Activated CD8-positive, alpha-beta memory T cell treated with anti-CD3 and anti-CD28 coated beads, Interleukin-2, amount 50 U/mL, for 1 hour (primary cell): ENCODE results near the gene SH3GL3.

Source experiments
- DNase-seq: peaks from one replicate; pipeline ENCODE4 v3.0.0-alpha.2; 2020; ENCODE audit errors: extremely low read depth

The SH3GL3 gene

DNA sequence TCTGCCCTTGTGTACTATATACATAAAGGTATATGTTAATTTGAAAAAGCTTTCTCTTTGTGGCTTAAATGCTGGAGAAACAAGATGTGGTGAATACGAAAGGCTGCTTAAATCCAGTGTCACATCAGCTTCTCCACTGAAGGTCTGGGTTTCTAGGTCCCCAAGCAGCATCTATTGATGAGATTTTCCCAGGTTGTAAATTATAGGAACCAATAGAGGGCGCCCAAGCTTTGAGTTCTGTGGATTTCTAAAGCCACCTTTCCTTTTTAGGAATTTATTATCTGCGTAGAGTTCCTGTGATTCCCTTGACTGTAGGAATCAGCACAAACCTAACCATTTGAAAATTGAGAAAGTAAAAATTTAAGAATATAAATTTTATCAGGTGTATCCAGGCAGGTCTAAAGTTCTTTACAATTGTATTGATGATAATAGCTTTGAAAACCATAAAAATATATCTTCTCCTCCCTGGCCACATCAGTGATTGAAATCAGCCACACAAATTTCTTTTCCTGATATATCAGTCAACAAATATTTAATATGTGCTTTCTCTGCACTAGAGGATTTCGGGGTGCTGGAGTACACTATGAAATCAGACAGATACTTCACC is 118.5 kb downstream of the SH3GL3 start:
- DNase-seq: no peak

DNA sequence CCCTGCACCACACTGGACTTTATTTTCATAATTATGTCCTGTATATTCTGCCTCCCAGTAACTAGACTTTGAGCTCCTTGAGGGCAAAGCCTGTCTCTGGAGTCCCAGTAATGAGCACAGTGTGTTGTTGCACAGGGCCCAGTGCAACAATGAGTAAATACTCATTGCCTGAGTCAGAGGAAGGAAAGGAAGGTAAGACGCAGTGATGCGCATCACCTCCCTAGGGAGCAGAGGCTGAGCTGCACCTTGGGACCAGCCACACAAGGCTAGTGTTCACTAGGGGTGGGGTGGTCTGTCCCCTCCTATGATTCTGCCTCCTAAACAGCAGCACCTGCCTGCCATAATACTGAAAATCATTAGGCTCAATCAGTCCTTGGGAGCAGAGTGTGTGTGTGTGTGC is 120.2 kb downstream of the SH3GL3 start:
- DNase-seq: no peak

DNA sequence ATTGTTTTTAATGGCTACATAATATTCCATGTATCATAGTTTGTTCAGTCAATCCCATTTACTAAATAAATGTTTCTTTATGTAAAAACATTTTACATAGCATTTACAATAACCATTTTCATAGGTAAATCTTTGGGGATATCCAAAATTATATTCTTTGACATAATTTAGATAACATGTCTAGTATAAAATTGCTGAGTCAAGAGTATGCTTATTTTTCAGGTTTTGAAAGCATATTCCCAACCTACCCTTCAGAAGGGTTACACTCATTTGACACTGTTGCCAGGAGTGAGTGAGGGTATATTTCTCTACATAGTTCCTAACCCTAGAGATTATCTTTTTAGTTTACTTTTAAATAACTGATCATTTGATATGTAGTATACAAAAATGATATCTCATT is 122.2 kb downstream of the SH3GL3 start:
- DNase-seq: no peak

DNA sequence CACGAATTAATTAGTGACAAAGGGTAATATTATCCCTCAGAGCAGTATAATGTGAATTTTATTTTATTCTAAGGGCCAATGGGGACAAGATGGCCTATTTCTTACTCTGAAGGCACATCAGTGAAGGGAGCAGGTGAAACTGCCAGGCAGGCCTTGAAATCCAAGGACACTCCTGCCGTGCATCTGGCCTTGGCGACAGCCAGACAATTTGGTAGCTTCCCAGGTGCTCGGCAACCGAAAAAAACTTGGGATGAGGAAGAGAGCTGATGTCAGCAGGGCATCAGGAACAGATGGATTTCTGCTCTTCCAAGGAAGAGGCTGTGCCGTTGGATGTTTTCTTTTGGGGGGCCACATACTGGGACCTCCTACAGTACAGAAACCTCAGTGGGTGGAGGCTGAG is 123.6 kb downstream of the SH3GL3 start:
- no peak for DNase-seq

DNA sequence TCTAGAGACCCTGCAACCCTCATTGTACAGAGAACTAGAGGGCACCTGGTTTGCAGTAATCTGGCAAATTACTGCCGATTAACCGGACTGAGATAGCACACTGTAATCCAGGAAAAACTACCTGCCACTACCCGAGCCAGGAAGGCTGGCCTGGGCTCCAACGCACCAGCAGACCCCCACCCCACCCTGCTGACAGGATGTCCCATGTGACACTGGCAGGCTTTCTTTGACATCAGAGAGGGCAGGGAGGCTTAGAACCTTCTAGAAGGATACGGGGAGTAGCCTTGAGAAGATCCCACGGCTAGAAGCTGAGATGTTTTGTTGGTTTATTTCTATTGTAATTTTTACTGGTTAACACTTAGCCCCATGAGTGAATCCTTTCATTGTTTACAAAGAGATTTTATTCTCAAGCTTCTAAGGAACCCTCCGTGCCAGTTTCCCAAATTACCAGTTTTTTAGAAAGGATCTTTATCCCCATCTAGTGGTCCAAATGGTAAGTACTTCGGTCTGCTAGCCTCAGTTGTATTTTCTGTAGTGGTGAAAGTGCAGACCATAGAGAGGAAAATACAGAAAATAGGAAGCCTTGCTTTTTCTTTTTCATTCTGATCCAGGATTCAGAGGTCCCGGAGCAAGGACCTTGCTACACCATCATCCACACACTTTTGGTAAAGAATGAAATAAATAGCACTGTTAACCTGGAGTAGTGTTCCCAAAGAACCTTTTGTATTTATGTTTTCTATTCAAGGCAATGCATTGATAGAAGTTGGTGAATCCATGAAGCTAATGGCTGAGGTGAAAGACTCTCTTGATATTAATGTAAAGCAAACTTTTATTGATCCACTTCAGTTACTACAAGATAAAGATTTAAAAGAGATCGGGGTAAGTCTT is 124.9 kb downstream of the SH3GL3 start:
- DNase-seq: no peak

DNA sequence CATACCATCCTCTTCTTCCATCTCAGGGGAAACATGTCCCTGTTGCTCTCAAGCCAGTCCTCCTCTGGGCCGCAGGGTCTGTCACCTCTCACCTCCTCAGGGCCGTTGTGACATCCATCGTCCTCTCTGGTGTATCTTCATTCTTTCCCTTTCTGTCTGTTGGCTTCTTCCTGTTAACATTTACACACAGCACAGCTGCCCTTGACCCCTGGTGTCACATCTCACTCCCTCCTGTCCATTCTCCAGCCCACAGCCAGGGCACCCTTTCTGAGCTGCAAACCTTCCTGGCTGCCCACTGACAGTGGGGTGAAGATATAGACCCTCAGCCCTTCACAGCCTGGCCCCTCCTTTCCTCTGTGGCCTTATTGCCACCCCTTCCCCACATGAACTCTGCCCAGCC is 127.2 kb downstream of the SH3GL3 start:
- DNase-seq: no peak

DNA sequence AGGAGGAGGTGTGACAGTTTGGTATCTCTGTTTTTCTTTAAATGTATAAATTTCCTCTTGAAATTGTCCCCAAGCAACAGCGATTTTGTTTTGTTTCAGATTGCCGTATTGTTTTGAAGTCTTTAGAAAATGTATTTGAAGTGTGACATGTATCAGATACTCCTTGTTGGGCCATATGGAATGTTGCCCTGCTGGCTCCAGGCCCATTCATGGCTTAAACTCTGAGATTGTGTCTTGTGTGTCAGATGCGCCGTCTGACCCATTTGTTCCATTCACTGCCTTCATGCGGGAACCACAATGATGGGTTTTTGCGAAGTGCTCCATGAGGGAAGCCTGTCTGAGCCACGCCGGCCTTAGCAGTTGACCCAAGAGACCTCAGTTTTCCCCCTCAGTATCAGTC is 131.6 kb downstream of the SH3GL3 start:
- DNase-seq: no peak

DNA sequence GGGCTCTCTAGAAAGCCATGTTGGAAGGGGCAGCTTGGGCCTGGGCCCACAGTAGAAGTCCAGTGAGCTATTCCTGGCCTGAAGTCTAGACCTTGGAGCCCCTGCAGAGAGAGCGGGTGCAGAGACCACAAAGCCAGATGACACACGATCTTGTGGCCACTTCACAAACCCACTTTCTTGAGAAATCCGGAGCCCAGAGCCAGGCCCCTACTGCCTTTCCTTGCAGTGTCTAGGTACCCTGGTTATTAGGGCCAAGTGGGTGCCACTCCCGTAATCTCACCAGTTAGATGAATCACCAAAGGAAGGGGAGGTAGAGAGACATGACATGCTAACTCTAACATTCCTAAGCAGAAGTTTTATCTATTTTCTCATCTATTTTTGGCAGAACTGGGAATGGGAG is 134.2 kb downstream of the SH3GL3 start:
- no peak for DNase-seq

DNA sequence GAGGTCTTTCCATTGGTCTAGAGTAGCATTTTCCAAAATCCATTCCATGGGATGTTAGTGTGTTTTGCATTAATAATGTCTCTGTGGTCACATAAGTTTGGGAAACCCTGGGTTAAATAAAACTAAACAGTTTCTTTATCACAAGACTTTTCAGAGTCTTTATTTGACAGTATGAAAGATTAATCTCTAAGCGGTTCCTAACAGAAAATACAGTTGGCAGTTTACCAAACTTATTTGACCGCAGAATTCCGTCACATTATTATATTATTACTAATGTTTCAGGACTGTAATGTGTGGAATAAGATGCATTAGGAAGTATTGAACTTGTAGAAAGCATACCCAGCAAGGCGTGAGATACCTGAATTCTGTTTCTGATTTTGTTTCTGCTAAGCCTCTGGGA is 135.2 kb downstream of the SH3GL3 start:
- no peak for DNase-seq

DNA sequence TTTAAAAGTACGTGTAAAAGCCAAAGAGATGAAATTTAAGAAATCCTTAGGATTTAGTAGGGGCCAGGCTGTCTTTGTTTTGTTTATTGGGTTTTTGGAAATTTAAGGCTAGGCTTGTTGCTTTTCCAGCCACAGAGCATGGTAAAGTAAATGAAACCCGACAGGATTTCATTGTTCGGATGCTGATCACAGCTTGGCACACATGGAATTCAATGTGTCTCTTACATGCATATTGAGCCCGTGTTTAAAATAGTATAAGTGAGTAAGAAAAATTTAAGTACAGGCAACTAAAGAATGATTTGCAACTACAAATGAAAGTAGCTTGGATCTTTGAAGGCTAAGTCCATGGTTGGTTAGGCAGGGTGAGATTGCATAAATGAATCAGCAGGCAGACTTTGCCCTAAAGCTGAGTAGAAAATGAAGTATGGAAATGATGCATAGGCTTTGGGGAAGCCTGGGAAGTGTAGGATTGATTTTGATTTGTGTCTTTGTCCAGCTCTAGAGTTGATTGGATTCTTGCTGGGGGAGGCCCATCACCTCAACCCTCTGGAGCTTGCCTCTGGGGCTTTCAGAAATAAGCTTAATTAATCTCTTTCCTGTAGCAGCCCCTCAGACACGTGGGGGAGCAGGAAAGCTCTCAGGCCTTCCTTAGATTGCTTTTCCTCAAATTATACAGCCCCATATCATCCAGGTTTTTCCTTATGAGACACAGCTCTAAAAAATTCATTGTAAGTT is 138.6 kb downstream of the SH3GL3 start:
- no peak for DNase-seq

DNA sequence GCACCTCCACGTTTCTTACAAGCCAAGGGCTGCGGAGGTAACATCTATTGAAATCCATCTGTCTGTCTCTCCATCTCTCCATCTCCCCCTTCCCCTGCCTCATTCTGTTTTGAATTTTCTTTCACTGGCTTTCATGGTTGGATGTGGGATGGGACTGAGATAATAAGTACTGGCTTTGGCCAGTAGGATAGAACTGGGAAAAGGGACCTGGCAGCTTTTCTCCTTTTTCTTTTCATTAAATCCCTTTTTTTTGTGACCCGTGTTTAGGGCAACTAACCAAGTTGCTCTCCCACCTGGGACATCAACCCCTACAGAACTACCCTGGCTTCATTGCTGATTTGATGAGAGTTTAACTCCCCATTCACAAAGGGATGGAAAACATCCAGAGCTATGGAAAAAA is 139.9 kb downstream of the SH3GL3 start:
- DNase-seq: no peak

DNA sequence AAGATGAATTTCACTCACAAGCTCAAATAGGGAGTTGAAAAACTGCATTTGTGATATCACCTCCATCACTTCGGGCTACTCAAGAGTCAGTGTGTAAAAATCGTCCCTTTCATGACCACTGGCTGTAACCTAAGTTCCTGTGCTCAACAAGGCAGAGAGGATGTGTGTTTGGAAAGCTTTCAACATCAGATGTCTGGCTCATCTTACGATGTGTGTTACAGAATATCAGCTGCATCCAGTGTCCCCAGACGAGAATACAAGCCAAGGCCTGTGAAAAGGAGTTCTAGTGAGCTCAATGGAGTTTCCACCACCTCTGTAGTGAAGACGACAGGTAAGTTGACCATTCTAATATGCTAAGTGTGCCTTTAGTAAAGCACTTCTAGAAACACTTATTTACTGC is 141.3 kb downstream of the SH3GL3 start:
- DNase-seq: no peak

DNA sequence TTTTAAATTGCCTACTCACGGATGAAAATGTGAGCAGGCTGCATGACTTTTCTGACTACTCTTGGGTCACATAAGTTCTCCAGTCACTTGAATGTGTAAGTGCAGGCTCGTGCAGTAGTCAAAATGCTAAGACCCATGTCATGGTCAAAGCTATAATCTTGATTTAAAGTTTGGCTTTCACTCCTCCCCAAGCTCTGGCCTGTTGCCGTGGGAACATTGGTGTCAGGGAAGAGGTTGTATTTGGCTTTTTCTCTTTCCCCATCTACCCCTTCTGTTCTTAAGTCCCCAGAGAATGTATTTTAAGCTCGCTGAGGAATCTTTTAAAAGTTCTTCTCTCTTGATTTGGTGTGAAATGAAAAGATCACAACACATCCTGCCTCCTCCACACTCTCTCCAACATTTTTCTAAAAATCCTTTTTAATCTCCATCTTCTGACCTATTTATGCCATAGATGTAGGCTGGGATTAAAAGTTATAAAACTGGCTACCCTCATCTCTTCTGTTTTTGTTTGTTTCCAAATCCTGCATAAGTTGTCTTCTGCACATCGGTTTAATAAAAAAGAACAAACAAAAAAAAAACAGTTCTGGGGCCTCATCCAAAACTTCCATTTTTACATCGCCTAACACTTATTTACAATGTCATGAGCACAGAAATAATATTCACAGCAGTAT is 145.4 kb downstream of the SH3GL3 start:
- no peak for DNase-seq

DNA sequence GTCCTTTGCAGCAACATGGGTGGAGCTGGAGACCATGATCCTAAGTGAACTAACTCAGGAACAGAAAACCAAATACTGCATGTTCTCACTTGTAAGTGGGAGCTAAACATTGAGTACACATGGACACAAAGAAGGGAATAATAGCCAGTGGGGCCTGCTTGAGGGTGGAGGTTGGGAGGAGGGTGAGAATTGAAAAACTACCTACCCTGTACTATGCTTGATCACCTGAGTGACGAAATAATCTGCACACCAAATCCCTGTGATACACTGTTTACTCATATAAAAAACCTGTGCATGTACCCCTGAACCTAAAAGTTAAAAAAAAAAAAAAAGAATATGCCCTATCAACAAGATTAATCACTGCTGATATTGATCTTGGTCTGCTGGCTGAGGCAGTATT is 148.1 kb downstream of the SH3GL3 start:
- DNase-seq: no peak

DNA sequence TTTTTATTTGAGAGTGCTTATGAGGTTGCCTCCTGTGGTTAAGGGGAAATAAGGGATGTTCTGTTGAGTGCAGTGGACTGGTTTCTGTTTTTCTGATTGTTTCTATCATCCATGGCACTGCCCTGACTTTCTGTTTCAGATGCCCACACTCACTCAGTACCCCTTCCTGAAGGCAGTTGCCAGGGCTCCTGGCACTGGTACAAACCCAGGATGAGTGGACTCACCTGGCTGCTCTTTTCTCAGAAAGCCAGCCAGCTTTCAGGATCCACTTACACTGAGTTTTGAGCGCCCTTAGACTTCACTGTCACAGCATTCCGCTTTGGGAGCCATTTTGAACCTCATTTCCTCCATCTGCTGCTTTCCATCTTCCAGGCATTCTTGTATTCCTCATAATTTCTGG is 150.9 kb downstream of the SH3GL3 start:
- DNase-seq: no peak

DNA sequence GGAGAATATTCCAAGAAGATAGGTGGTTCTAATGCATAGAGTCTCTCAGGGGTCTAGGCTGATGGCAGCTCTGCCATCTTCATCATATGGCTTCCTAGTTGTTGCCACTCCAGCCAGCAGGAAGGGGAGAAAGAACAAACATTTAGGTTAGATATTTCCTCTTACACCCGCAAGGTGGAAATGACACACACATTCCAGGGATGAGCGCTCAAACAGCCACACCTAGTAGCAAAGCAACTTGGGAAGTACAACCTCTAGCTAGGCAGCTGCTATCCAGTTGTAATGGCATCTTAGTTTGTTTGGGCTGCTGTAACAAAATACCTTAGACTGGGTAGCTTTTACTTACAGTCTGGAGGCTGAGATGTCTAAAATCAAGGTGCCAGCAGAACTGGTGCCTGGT is 154.9 kb downstream of the SH3GL3 start:
- no peak for DNase-seq

DNA sequence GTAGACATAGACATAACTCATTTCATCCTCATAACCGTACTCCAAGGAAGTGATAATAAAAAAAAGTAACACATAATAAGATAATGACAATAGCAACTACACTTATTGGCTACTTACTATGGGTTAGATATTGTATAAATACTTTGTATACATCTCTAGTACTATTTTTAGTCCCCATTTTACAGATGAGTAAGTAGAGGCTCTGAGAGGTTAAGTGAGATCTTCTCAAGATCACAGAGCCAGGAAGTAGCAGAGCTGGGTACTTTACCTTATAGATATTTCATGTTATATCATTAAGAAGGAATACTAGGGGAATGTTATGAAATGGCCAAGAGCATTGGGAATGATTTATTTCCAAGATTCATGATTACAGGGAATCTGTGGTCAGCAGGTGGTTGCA is 157.4 kb downstream of the SH3GL3 start:
- DNase-seq: no peak

DNA sequence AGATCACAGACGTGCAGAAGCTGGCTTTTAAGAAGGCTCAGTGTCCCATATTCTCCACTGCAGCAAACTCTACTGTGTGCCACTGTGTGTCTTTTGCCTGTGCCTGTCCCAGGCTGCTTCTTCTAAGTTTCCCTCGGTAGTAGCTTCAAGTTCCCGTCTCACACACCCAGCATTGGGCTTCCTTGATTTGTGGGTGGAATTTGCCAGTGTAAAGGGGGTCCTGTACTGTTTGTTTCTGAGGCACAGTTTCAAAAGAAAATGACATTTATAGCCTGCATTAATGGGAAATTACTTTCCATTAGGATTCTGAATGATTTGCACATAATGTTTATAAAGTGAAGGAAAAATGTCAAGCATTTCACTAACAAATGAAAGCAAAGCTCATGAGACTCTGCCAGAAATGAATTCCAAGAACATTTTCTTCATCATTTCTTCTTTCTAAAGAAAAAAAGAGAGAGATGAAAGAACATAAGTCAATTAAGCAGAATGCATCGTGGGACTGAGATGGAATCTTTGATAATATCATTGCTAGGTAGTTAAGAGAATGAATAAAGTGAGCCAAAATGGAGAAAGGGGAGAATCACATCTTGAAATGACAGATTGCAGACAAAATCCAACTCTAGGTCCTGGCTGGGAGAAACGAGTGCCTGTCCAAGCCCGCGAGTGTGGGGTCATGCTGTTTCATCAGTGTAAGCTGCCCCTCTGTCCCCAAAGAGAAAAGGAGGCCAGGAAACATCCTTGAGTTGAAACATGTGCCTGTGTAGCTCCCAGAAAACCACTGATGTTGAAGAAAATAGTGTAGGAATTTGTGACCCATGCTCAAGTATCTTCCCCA is 158.2 kb downstream of the SH3GL3 start:
- DNase-seq: no peak

DNA sequence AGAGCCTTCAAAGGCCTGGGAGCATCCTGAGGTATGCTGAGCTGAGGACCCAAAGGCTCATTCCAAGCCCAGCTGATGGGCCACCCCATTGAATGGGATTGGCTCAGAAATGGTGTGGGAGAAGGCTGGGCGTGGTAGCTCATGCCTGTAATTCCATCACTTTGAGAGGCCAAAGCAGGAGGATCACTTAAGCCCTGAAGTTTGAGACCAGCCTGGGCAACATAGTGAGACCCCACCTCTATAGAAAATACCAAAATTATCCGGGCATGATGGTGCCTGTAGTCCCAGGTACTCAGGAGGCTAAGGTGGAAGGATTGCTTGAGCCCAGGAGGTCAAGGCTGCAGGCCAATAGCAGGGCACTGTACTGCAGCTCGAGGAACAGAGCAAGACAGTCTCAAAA is 163.0 kb downstream of the SH3GL3 start:
- no peak for DNase-seq

DNA sequence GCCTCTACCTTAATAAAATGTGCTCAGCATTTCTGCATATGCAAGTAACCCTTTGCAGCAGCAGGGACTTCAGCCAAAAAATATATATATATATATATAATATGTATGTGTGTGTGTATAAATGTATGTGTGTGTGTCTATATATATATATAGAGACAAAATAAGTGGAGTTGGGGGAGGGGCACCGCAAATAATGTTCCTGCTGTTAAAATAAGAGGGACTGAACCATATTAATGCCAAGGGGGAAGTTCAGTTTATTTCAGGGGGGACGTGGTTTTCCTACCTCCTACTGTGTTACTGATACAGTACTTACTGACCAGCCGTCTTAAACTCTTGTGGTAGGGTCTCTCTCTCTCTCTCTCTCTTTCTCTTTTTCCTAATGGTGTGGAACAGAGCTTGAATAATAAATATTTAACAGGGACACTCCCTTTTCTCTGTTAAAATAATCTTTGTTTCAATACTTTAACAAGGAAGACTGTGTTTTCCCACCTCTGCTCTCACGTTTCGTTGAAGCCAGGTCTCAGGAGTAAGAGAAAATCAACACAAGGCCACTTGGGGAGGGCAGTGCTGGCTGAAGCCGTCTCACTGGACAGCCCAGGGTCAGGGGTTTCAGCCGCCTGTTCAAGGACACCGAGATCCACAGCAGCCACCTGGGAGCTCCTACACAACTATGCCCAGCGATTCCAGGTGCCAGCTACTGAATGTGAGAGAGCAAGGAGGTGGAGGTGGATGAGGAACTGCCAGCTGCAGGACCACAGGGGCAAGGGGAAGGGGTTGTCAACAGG is 164.0 kb downstream of the SH3GL3 start:
- no peak for DNase-seq

DNA sequence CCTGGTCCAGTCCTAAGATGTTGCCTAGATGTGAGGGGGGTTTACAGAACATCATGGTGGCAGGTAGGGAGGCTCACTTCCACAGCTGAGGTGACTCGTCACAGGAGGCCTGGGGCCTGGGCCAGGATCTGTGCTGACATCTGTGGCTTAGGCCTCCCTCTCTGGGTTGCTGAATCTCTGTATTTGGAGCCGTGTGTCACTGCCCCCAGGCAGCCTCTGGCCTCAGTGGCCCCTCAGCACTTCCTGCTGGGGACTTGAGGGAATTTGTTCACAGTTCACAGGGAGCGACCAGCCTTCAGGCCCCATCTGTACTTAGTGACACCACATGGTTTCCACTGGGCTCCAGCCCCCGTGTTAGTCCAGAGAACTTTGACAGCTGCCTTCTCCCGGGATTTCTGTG is 165.1 kb downstream of the SH3GL3 start:
- DNase-seq: no peak
